Testis (tissue), 5 donors: ENCODE results near the gene SERPINB6. TPM values are rescaled to one million over a fixed set of nuclear protein-coding genes. Genes with fewer than 3 reads are reported as not detected.

Experiments
- DNase-seq: peaks from one replicate; pipeline ENCODE4 v3.0.0-alpha.2; 2019
- H3K27ac ChIP-seq, 2 donors: fragments of 200-600 bp; sonication (generic); one replicate each; pipeline ENCODE4 v1.5.1; 2019
- H3K27me3 ChIP-seq: fragments of 200-600 bp; sonication (generic); one replicate; pipeline ENCODE4 v1.5.1; 2019
- H3K36me3 ChIP-seq: fragments of 200-600 bp; sonication (generic); one replicate; pipeline ENCODE4 v1.5.1; 2017; ENCODE audit warnings: low read depth; ENCODE audit errors: missing control alignments
- H3K4me1 ChIP-seq: fragments of 200-600 bp; sonication (generic); one replicate; pipeline ENCODE4 v1.5.1; 2019
- H3K4me3 ChIP-seq, 2 donors: fragments of 200-600 bp; sonication (generic); one replicate each; pipeline ENCODE4 v1.5.1; 2017 to 2019
- H3K9me3 ChIP-seq: fragments of 200-600 bp; sonication (generic); one replicate; pipeline ENCODE4 v1.5.1; 2017
- POLR2A ChIP-seq: fragments of 450-650 bp; IDR thresholded peaks from one replicate; pipeline ENCODE4 v1.6.1; 2017; ENCODE audit warnings: antibody characterized with exemption, mild to moderate bottlenecking, moderate library complexity
- WGBS, 2 donors: methylation state at CpG; one replicate each; pipeline ENCODE4 v1.1.5; 2018; 5-methylcytosine and 5-hydroxymethylcytosine counted together
- intact Hi-C: fragments of 100-400 bp; cut with DNase I; formaldehyde crosslinking; loops from one replicate; pipeline ENCODE4 v1.15.1; 2023; ENCODE audit warnings: low total_unique reads
- long read RNA-seq, 2 donors: transcript quantifications; one replicate each; lab custom pipeline, GENCODE V29; 2026
- polyA plus RNA-seq: library from polyadenylated mRNA; stranded (reverse); fragments of 350-450 nt; fragmentation: Illumina TruSeq; extraction: RNeasy Lipid Tissue Mini Kit (QIAGEN cat#74804); gene quantifications from one replicate; pipeline ENCODE4 v1.2.3, GENCODE V29; 2014; ENCODE audit warnings: low read depth, low replicate concordance; ENCODE audit not compliant: insufficient read depth
- total RNA-seq, 2 donors: library from RNA; depleted of rRNA; stranded (reverse); fragments of >200 nt; gene quantifications; one replicate each; pipeline ENCODE4 v1.2.3, GENCODE V29; 2016
- TF ChIP-seq, protein P1 (sequence below), 3 experiments: fragments of 450-650 bp in 2 of 3; fragments of 200-600 bp in 1 of 3; sonication (generic) in 1 of 3; IDR thresholded peaks; one replicate each; pipeline ENCODE4 v1.5.1; 2016 to 2019; ENCODE audit warnings: antibody characterized with exemption in 3 of 3, mild to moderate bottlenecking in 2 of 3, moderate library complexity in 1 of 3

SERPINB6 gene
- total RNA-seq (100 to 1,000 TPM; 203 to 281 TPM), polyA plus RNA-seq (348 TPM)
- long read RNA-seq, donor 1, transcript SERPINB6-206 (7 exons, 1,375 nt): minor isoform, 8 of 119 reads
- long read RNA-seq, donor 1, transcript SERPINB6-212 (6 exons, 3,265 nt): minor isoform, 7 of 119 reads
- long read RNA-seq, donor 1, transcript SERPINB6-205 (7 exons, 1,315 nt): major isoform, 37 of 119 reads
- long read RNA-seq, donor 1, partial matches to known transcripts: 57 of 119 reads
- long read RNA-seq, donor 1, other reads (novel, unspliced or antisense): 0 of 119 reads
- long read RNA-seq, donor 2, transcript SERPINB6-206 (7 exons, 1,375 nt): minor isoform, 5 of 49 reads
- long read RNA-seq, donor 2, transcript SERPINB6-212 (6 exons, 3,265 nt): minor isoform, 6 of 49 reads
- long read RNA-seq, donor 2, transcript SERPINB6-205 (7 exons, 1,315 nt): major isoform, 17 of 49 reads
- long read RNA-seq, donor 2, partial matches to known transcripts: 17 of 49 reads
- long read RNA-seq, donor 2, other reads (novel, unspliced or antisense): 0 of 49 reads

DNA sequence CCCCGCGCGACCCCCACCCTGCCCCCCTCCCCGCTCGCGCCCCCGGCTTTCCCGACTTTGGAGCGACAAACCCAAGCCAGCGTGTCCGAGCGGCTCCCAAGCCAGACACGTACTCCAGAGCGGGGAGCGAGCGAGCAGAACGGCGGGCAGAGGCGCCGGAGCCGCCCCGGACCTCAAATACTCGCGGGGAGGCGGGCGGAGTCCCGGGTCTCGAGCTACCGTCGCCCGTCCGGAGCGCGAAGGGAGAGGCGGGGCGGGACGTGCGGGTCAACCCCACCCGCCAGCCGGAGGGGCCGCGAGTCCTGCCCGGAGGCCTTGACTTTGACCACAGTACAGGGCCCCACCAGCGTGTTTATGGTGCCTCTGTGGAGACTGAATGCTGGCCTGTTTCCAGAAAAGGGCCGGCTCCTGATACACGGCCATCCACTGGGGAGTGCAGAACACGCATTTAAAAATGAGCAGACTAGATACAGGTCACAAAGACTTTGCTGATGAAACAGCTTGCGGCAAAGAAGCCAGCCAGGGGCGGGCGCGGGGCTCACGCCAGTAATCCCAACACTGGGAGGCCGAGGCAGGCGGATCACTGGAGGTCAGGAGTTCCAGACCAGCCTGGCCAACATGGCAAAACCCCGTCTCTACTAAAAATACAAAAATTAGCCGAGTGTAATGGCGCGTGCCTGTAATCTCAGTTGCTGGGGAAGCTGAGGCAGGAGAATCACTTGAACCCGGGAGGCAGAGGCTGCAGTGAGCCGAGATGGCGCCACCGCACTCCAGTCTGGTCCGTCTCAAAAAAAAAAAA, at the start of gene SERPINB6:
TSS of gene SERPINB6 (minus strand) at position 148 of the 799 bp plus-strand sequence. CDS start 12,235 bp downstream, outside the sequence.
- TF ChIP-seq, protein P1, sequence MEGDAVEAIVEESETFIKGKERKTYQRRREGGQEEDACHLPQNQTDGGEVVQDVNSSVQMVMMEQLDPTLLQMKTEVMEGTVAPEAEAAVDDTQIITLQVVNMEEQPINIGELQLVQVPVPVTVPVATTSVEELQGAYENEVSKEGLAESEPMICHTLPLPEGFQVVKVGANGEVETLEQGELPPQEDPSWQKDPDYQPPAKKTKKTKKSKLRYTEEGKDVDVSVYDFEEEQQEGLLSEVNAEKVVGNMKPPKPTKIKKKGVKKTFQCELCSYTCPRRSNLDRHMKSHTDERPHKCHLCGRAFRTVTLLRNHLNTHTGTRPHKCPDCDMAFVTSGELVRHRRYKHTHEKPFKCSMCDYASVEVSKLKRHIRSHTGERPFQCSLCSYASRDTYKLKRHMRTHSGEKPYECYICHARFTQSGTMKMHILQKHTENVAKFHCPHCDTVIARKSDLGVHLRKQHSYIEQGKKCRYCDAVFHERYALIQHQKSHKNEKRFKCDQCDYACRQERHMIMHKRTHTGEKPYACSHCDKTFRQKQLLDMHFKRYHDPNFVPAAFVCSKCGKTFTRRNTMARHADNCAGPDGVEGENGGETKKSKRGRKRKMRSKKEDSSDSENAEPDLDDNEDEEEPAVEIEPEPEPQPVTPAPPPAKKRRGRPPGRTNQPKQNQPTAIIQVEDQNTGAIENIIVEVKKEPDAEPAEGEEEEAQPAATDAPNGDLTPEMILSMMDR (IDR thresholded peaks at IDR 0.05): no peak
- TF ChIP-seq POLR2A: no peak
- no peaks in the 10 kb centered on the region for H3K36me3 ChIP-seq
- peak; percentile 90 for DNase-seq
- peak within 1 kb of the TSS; percentile 77 to 91 for H3K4me3 ChIP-seq
- 1 to 2% methylated on average over 17 to 37 of the region's 63 CpGs for WGBS, 2 donors
- peak within 1 kb of the TSS; percentile 94 to 100 for H3K27ac ChIP-seq
- H3K4me1 ChIP-seq: peaks cover 15% of the 10 kb centered on the region
- intact Hi-C loops: loop anchor here (2.0 kb wide), 1 partner anchor 19 kb away; no protein-coding TSS in a partner anchor
- no peaks in the 10 kb centered on the region for H3K27me3 ChIP-seq
- H3K9me3 ChIP-seq: no peaks in the 10 kb centered on the region

DNA sequence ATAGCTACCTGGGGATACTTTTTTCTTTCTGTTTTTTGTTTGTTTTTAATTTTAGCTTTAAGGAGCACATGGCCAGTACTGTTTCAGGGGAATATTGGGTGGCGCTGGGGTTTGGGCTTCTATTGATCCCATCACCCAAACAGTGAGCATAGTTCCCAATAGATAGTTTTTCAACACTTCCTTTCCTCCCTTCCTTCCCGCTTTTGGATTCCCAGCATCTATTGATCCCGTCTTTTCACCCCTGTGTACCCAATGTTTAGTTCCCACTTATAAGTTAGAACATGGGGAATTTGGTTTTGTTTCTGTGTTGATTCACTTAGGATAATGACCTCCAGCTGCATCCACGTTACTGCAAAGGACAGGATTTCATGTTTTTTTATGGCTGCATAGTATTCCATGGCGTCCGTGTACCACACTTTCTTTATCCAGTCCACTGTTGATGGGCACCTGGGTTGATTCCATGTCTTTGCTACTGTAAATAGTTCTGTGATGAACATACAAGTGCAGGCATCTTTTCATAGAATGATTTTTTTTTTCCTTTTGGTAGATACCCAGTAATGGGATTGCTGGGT, 48.5 kb upstream of the SERPINB6 start:
- WGBS, 2 donors: 91 to 96% methylated on average over 6 of the region's 6 CpGs
- no peaks in the 10 kb centered on the region for H3K9me3 ChIP-seq
- no peak overlapping the region for H3K27ac ChIP-seq
- H3K36me3 ChIP-seq: no peaks in the 10 kb centered on the region
- intact Hi-C loops: no loop called here
- H3K27me3 ChIP-seq: no peaks in the 10 kb centered on the region
- TF ChIP-seq, protein P1 (IDR thresholded peaks at IDR 0.05): no peak
- no peak for TF ChIP-seq POLR2A
- H3K4me1 ChIP-seq: peaks cover 16% of the 10 kb centered on the region
- DNase-seq: no peak
- H3K4me3 ChIP-seq: no peak overlapping the region

DNA sequence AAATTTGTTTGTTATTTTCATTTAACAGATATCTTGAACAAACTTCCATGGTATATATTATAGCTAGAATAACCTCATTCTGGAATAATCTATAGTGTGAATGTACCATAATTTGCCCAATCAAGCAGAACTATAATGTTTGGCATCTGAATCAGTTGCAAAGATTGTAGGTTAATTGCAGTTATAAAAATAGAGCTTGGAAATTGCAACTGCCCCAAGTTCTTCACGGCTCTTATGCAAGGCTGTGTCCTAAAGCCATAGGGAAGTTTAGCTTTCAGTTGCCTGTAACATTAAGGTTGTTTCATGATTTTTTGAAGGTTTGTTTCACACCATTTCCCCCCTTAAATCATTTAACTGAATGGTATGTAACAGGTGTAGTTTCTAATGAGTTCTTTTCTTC, 47.7 kb upstream of the SERPINB6 start:
- Histone ChIP-seq H3K27ac (no peak overlapping the region), H3K4me3 (no peak overlapping the region), H3K9me3 (no peaks in the 10 kb centered on the region), H3K36me3 (no peaks in the 10 kb centered on the region), H3K4me1 (peaks cover 9% of the 10 kb centered on the region), H3K27me3 (no peaks in the 10 kb centered on the region)
- WGBS, 2 donors: 53 to 69% methylated on average over 1 of the region's 1 CpG
- no peak for TF ChIP-seq POLR2A
- TF ChIP-seq, protein P1 (IDR thresholded peaks at IDR 0.05): no peak
- intact Hi-C loops: no loop called here
- DNase-seq: no peak

DNA sequence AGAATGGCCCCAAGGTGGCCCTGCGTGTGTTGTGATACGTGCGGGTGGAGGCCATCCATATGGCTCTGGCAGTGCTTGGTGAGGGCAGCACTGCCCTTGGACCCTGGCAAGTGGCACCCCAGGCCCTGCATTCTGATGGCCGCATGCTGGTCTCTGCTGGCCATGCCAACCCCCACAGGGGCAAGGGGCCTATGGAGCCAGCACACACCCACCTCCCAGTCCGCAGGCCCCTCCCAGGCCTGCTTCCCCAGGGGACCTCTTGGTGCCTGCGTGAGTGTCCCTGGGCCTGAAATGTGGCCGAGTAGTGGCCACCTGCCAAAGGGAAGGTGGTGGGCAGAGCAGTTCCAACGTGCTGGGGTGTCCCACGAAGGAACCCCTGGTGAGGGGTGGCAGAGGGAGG, 45.9 kb upstream of the SERPINB6 start:
- H3K4me3 ChIP-seq: no peak overlapping the region
- 92 to 95% methylated on average over 6 to 9 of the region's 9 CpGs for WGBS, 2 donors
- H3K9me3 ChIP-seq: no peaks in the 10 kb centered on the region
- DNase-seq: no peak
- no peaks in the 10 kb centered on the region for H3K4me1 ChIP-seq
- no peaks in the 10 kb centered on the region for H3K27me3 ChIP-seq
- intact Hi-C loops: no loop called here
- TF ChIP-seq, protein P1 (IDR thresholded peaks at IDR 0.05): no peak
- no peak for TF ChIP-seq POLR2A
- H3K36me3 ChIP-seq: no peaks in the 10 kb centered on the region
- H3K27ac ChIP-seq: no peak overlapping the region
